Kasumi-1 (cell line): Measurements from ENCODE around the gene NKX6-1.

Source experiments
- DNase-seq, 2 experiments: peaks; one replicate each; lab custom pipeline; 2025; lab: John Stamatoyannopoulos, UW

NKX6-1 gene

DNA sequence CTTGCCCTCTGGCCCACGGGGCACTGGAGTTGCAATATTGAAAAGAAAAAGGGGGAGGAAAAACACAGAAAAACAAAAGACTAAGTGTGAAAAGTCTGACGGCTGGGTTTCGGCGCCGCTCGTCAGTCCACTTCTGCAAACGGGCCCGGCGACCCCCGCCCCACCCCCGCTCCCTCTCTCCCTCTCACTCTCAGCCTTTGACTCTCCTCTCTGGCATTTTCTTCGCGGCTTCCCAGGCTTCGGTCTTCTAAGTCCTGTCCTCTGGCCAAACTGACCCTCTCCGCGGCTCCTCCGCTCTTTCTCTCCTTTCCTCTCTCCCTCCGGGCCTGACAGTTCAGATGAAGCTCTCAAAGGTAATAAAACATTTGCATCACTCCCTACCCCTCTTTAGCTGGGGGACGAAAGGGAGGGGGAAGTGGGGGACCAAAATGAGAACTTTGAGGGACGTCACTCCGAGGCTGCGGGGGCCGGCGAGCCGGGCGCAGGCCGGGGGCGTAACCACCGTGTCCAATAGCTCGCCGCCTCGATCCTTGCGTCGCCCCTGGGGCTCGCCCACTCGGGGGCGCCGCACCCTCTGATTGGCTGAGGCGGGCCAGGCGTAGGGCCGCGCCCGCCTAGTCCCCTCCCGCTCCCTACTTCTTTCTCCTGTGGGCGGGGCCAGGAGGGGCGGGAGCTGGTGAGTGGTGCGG is at the start of gene NKX6-1:
TSS of gene NKX6-1 (minus strand) at position 358 of the 689 bp plus-strand sequence. CDS start 1,064 bp downstream, outside the sequence.
- DNase-seq, result peak; percentile 75 to 76

DNA sequence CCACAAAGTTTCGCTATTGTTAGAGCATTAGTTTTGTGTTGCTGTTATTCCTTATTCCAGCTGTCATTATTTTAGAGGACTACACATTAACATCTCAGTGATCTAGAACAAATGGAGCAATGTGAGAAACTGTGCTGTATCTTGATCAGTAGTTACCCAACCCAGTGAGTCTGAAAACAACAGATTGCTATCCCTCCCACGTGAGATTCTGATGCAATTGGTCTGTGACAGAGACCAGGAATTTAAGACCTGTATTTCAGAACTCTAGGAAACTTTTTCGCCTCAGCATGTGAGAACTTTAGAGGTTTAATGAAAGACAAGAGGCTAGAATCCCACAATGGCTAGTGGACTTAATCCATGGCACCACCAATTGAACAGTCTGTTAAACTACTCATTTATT is 48.1 kb upstream of the NKX6-1 start:
- no peak for DNase-seq

DNA sequence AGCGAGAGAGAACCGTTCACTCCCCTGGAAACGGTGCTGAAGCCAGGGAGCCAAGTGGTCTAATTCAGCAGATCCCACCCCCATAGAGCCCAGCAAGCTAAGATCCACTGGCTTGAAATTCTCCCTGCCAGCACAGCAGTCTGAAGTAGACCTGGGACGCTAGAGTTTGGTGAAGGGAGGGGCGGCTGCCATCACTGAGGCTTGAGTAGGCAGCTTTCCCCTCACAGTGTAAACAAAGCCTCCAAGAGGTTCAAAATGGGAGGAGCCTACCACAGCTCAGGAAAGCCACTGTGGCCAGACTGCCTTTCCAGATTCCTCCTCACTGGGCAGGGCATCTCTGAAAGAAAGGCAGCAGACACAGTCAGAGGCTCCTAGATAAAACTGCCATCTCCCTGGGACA is 46.0 kb upstream of the NKX6-1 start:
- no peak for DNase-seq

DNA sequence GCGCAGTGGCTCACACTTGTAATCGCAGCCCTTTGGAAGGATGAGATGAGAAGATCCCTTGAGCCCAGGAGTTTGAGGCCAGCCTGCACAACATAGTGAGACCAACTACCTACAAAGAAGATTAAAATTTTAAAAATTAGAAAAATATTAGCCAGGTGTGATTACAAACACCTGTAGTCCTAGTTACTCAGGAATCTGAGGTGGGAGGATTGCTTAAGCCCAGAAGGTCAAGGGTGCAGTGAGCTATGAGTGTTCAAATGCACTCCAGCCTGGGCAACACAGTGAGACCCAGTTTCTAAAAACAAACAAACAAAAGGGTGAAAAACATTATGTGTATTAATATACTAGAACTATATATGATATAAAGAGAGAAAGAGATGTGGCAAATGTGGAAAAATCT is 36.8 kb upstream of the NKX6-1 start:
- DNase-seq, result no peak

DNA sequence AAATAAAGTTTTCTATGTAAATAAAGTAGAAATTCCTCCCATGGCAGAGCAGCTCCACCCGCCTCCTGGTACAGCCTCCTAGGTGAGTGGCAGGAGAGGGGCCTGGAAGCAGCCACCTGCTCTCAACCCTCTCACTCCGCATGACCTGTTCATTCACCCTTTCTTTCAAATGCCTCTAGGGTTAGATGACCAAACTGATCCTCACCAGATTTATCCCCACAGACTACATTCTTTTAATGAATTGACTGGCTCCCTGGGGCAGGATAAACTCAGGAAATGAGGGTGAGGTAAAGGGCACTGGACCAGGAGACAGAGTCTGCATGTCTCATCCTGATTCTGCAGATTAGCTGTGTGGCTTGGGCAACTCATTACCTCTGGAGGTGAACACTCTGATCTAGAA is 32.6 kb upstream of the NKX6-1 start:
- DNase-seq, result no peak

DNA sequence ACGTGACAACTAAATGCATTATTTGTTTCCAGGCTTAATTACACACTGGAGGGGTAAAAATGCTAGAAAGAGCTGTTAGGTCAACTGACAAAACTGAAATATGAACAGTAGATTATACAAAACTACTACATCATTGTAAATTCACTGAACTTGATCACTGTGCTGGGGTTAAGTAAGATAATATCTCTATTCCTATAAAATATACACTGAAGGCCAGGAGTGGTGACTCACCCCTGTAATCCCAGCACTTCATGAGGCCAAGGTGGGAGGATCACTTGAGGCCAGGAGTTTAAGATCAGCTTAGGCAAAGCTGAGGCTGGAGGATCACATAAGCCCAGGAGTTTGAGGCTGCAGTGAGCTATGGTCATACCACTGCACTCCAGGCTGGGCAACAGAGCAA is 31.8 kb upstream of the NKX6-1 start:
- no peak for DNase-seq

DNA sequence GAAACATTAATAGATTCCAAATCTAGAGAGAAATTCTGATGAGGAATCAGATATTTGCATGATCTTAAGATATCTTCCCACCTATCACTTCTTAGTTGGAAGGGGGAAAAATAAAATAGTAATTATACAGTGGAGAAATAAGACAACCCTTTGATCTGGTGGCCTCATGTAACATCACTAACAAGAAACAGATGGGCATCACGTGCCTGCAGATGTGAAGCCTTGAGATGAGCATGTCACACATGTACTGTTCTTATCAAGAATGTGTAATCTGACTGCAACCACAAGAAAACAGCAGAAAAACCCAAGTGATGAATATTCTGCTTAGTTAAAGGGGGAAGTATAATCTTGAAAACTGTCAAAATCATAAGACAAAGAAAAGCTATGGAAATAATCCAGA is 31.4 kb upstream of the NKX6-1 start:
- DNase-seq, result no peak

DNA sequence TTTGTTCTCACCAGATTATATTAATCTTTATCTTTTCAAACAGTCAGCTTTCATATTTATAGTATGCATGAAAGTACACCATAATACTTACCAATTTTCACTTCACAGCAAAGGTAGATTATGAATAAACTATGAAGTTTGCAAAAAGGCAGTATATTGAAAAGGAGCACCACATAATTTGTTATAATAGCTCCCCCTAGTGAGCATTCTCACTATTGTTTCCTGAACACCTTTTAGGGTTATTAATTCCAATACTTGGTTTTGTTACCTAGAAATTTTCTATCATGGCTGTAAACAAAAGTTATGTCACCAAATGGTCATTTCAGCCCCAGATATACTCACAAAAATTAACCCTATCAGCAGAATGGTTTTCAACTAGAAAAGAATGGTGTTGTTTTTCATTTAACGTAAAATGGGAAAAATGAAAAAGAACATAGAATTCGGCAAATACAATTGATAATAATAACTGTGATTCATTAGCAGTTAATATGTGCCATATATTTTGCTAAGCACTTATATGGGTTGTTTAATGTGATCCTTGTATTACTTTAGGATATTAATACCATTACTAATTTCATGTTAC is 30.2 kb upstream of the NKX6-1 start:
- DNase-seq, result peak; percentile 61 to 67

DNA sequence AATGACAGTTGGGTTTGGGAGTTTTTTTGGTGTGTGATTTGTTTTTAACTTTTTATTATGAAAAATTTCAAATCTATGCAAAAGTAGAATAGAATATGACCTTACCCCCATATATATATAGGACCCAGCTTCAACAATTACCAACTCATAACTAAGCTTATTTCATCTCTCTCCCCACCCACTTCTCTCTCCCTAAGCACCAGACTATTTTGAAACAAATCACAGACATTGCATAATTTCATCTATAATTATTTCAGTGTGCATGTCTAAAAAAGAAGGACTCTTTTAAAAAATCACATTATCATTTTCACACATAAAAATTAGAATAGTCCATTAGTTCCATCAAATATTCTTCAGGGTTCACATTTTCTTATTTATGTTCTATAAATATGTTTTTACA is 28.3 kb upstream of the NKX6-1 start:
- DNase-seq, result no peak

DNA sequence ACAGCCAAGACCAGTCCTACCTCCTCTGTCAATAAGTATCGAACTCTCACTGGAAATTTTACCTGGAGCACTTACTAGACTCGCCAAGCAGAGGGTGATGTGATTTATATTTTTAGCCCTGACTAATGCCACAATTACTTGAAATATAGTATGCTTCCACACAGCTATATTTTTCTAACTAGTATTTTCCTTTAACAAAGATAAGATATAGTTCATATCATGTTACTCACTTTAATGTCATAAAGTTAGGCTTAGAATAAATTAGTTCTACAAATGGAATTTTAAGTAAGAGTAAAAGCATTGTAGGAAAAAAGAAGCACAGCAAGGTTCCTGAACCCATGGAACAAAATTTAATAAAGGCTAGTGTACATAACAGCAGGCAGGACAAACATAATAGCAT is 16.0 kb upstream of the NKX6-1 start:
- no peak for DNase-seq

DNA sequence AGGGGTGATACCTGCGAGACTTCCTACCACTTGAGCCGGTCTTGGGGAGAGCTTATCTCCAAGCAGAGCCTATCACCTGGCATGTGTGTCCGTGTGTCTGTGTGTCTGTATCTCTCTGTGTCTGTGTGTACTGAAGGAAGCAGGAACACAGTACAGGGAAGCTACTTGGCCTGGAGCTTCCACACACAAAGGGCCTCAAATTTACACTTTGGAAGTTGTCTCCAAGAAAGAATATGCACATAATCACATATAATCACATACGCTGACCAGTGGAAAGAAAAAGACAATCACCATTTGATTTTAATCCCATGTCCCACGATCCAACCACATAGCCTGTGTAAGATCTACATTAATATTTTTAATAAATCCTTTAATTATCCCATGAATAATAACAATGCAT is 13.2 kb upstream of the NKX6-1 start:
- no peak for DNase-seq

DNA sequence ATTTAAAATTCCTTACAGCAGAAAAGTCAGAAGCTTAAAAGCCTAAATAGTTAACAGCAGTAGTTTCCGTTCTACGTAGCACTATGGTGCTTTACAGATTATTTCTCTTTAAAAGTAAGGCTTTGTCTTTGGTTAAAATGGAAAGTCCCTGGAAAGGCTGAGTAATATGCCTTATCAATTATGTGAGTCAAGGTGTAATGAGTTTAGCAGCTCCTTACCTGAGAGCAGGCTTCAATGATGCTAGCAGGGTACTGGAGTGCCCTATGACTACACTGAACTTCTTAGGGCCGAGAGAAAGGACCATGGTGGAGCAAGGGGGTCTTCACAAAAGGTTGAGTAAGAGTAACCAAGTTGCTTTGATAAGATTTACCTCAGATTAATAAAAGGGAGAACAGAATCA is 12.6 kb upstream of the NKX6-1 start:
- DNase-seq, result no peak

DNA sequence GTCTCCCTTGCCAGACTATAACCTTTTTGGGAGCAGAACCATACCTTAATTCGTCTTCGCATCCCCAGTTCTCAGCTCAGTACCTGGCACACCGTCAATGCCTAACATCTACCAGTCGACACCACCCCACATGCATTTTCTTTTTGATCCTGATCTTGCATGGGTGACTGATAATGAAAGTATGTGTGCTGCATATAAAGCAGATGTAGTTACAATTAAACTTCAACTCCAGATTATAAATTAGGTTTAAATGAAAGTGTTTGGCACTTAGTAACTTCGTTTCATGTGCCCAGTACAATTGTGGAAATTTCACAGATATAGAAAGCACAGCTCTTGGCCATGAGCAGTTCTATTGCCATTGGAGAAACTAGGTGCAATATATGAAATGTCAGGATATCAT is 8.8 kb upstream of the NKX6-1 start:
- no peak for DNase-seq

DNA sequence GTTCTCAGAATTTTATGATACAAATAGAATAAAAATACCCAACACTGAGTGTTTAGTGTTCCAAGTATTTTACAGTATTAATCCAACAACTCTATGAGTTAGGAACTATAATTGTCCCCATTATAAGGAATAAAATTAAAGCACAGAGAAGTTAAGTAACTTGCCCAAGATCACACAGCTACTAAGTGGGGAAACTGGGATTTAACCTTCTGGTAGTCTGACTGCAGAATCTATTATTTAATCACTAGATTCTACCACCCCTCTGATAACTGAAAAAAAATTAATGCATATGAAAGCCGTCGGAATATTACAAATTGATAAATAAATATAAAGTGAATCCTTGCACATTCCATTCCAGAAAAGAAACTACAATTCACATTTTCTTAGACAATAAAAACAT is 5.7 kb upstream of the NKX6-1 start:
- no peak for DNase-seq

DNA sequence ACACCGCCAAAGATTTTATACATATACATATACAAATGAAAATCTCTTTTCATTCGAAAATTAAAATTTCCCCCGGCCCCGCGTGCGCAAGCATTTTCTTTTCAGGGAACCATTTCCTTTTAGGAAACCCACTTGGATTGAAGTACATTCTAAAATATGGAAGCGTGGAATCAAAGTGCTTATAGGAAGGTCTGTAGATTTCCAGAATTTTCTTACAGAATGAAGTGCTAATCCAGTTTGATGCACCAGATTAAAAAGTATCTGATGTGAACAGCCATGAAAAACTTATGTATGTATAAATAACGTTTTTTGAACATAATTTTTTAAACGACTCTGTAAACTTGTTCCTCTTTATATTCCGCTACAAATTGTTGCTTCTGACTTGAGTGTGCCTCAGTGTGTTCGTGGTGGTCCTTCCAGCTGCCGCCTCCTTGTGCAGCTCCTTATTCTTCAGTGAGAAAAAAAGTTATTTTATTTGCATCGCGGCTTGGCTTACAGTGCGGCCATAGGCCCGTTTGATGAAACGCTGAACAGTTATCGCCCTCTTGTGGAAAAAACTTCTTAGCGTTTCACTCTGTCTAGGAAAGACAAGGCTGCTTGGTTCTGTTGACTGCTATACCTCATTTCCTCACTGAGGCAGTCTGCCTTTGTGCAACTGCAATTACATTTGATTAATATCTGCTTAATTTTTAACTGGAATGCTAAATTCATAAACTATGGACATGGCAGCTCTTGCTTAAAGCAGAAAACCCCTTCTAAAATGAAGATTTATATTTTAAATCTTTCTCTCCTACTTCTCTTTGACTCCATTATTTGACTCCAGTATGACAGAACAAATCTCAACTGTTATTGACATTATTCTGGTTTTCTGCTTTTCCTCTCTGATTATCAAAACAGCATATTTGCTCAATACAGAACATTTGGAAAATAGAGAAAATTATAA is 4.7 kb upstream of the NKX6-1 start:
- DNase-seq, result peak; percentile 84 to 90

DNA sequence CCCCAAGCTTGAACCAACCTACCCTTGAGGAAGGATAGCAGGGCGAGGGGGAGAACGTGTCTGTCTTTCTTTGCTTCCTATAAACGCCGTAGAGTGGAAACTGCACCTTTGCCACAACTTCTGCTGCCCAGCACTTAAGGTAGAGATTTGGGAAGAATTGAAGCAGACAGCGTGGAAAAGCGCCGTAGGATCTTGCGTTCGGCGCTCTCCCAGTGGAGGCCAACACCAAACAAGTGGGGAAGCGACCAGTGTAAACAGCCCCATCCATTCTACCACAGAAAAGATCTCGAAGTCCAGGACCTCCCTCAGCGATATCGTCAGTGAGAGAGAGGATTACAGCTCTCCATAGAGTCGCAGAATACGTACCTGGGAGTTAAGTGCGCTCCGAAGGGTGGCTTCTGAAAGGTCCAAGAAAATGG is 3.9 kb upstream of the NKX6-1 start:
- no peak for DNase-seq

DNA sequence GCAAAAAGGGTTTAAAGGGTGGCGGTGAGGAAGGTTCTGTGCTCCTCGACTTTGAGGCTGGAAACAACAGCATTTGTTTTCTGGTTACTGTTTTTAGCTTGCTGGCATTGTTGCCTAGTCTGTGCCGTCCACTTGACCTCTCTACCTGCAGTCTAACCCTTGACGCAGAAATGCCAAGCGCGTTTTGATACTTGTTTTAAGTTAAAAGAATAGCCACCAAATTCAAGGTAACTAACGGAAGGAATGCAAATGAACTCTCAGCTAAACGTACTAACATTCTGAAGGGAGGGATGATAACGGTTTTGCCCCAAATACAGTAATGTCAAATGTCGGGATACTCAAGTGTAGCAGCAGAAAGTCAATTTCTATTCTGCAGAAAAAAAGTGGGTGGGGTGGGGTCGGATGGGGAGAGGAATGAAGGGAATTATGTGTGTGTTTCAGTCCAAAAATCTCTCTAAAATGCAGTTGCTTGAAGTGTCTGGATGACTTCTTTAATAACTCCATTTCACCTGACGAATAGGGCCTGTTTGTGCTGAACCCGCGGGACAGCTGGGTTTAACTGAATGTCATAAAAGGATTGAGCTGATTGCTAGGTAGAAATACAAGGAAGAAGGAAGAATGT is 3.4 kb upstream of the NKX6-1 start:
- no peak for DNase-seq

DNA sequence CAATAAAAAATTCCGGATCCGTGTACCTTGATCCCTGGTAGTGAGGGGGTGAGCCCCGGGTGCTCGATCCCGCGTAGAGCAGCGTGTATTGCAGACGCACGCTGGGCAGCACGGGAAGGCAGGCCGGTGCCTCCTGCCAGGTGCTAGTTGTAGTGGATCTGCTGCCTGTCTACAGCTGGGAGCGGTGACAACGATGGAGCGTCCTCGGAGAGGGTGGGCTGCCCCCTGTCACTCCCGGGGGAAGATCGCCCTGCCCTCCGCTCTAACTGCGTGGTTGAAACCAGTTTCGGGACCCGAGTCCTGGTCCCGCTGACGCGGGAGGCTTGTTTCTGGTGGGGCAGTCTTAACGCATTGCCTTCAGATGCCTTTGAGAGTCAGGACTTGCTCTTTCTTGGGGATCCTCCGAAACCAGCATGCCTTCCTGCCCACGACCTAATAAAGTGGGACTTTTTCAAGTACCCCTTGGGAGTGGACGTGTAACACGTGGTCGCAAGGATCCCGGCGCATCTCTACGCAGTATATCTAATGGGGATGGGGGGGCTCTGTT is 2.7 kb upstream of the NKX6-1 start:
- no peak for DNase-seq

DNA sequence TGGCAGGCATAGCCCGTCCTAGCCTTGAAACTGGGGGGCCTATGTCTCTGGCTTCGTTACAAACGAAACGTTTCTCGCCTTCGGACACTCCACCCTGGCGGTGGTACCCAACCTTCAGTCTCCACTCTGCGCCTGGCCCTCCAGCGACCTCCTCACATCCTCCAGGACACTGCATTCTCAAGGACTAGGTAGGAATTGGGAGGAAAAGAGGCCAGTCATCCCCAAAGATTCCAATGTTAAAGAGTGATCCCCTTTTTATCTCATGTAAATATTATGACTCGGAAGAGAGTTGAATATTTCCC is 2.1 kb upstream of the NKX6-1 start:
- no peak for DNase-seq

DNA sequence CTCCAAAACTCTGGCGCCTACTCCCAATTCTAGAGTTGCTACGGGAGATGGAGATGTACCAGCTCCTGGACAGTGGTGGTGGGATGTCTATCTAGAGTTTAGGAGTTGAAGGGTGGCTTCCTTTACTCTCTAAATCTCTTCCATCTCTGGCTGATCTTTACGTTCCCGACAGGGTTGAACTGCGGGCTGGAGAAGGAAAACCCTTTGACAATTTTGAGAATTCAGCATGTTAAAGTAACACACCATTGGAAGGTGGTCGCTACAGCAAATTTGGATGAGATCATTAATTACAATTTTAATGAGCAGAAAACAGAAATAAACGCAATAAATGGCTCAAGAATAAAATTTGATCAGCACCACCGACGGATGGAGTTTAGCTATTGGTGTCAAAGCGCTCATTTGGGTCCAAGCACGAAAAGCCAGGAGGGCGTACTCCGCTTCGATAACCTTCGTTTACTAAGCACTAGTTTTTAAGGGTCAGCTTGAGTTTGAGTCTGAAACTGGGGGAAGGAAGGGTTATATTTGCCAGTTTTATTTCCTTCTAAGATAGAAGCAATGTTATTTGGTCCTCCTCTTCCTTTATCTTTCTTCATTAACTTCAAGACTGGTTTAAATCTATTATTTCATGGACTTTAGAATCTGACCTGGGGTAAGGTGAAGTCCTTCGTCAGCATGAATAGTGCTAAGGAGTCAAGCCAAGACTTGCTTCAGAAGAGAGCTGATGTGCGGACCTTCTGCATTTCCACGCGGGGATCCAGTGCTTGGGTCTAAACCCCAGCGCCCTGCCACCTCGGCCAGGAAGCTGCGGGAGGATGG is 1.5 kb upstream of the NKX6-1 start:
- no peak for DNase-seq

DNA sequence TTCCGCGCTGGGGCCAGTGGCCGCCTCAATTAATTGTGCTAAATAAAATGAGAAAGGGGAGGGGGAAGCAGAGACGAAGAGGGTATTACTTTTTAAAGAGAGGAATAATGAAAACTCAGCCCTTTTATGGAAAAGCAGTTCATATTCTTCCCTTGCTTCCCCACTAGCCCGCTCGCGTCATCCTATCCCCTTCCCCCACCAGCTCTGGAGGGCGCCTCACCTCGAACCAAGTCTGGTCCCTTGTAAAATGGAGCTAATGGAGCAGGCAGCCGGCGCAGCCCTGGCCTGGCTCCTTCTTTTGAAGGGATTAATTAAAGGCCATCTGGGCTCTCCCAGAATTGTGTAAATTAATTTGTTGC is 511 bp upstream of the NKX6-1 start:
- peak; percentile 40 to 55 for DNase-seq
